HCT116 (cell line): ENCODE data around the gene RBM38. TPM values are rescaled to one million over a fixed set of nuclear protein-coding genes. Genes with fewer than 3 reads are reported as not detected.

ENCODE experiments used
- ATAC-seq: fragments of 200-7000 bp; cut with Tn5 transposase; 2 replicates; pipeline ENCODE4 v1.9.1; 2020; ENCODE audit warnings: mild to moderate bottlenecking, moderate library complexity
- BruUV-seq: library from RNA; stranded (reverse); fragments of 400-500 nt; replicated peaks from 2 replicates; lab custom pipeline; 2021; lab: Mats Ljungman, UMichigan
- CTCF ChIA-PET: fragments of 300-600 bp; sonication (Branson Sonifier 250); formaldehyde crosslinking; loops from one replicate; lab custom pipeline; 2021; ENCODE audit warnings: antibody characterized with exemption; lab: Charles Lee
- POLR2A ChIA-PET: fragments of 300-600, 350-600 bp; sonication (Branson Sonifier 250); formaldehyde crosslinking; loops from one replicate; lab custom pipeline; 2021; ENCODE audit warnings: antibody characterized with exemption; lab: Charles Lee
- RAD21 ChIA-PET, 2 experiments: fragments of 300-600 bp; sonication (Branson Sonifier 250); formaldehyde crosslinking; loops; one replicate each; lab custom pipeline; 2023; ENCODE audit warnings: low total read pairs in 2 of 2; ENCODE audit not compliant: uncharacterized antibody in 2 of 2, unreplicated experiment in 2 of 2, low non-redundant PET in 1 of 2; lab: Charles Lee
- DNase-seq: peaks from one replicate; pipeline ENCODE4 v3.0.0-alpha.2; 2010; ENCODE audit warnings: low read depth, low spot score
- H2AFZ ChIP-seq: fragments of 200-600 bp; shearing (Covaris generic), sonication (generic); 2 replicates; pipeline ENCODE4 v1.6.1; 2017; ENCODE audit warnings: low read depth, mixed run types, mixed read lengths, antibody characterized with exemption, low read length; ENCODE audit not compliant: poor library complexity, severe bottlenecking
- H3K27ac ChIP-seq: 2 replicates; pipeline ENCODE4 v1.5.1; 2012; ENCODE audit warnings: low read depth, low read length
- H3K27me3 ChIP-seq: fragments of 200-600 bp; sonication (generic); 2 replicates; pipeline ENCODE4 v1.6.1; 2016; ENCODE audit warnings: mixed run types, low read length, mixed read lengths; ENCODE audit not compliant: insufficient read depth
- H3K36me3 ChIP-seq, 2 experiments: fragments of 200-500 bp in 1 of 2; fragments of 200-600 bp in 1 of 2; sonication (Bioruptor generic) in 1 of 2; sonication (generic) in 1 of 2; 2 replicates each; pipeline versions ENCODE4 v1.5.1 to v1.6.1; 2014 to 2016; ENCODE audit warnings: low read length in 2 of 2, inconsistent platforms in 1 of 2, mixed read lengths in 1 of 2, mixed run types in 1 of 2; ENCODE audit not compliant: insufficient read depth in 2 of 2, control insufficient read depth in 1 of 2
- H3K4me1 ChIP-seq, 2 experiments: fragments of 200-600 bp in 1 of 2; sonication (generic) in 1 of 2; 2 replicates each; pipeline versions ENCODE4 v1.5.1 to v1.6.1; 2012 to 2017; ENCODE audit warnings: low read length in 2 of 2, inconsistent platforms in 1 of 2, mild to moderate bottlenecking in 1 of 2, mixed read lengths in 1 of 2, mixed run types in 1 of 2, moderate library complexity in 1 of 2; ENCODE audit not compliant: insufficient read depth in 2 of 2, control insufficient read depth in 1 of 2
- H3K4me2 ChIP-seq: fragments of 200-600 bp; sonication (generic); 2 replicates; pipeline ENCODE4 v1.6.1; 2017; ENCODE audit warnings: mixed run types, low read length, mixed read lengths
- H3K4me3 ChIP-seq, 2 experiments: fragments of 200-600 bp in 1 of 2; sonication (generic) in 1 of 2; replicated peaks in 1 of 2; 2 replicates each; pipeline ENCODE4 v1.5.1; 2011 to 2016; ENCODE audit warnings: low read length in 2 of 2, control low read depth in 1 of 2, low read depth in 1 of 2, mild to moderate bottlenecking in 1 of 2, mixed read lengths in 1 of 2, mixed run types in 1 of 2
- H3K79me2 ChIP-seq: fragments of 200-600 bp; sonication (generic); 2 replicates; pipeline ENCODE4 v1.6.1; 2017; ENCODE audit warnings: mild to moderate bottlenecking, mixed run types, low read length, moderate library complexity, mixed read lengths; ENCODE audit not compliant: insufficient read depth
- H3K9ac ChIP-seq: fragments of 200-600 bp; sonication (generic); 2 replicates; pipeline ENCODE4 v1.6.1; 2016; ENCODE audit warnings: low read length, mixed read lengths
- H3K9me2 ChIP-seq: fragments of 200-600 bp; sonication (generic), shearing (Covaris generic); 2 replicates; pipeline ENCODE4 v1.6.1; 2017; ENCODE audit warnings: mixed run types, mild to moderate bottlenecking, moderate library complexity; ENCODE audit not compliant: insufficient read depth
- H3K9me3 ChIP-seq, 2 experiments: fragments of 200-500 bp in 1 of 2; fragments of 200-600 bp in 1 of 2; sonication (Bioruptor generic) in 1 of 2; sonication (generic) in 1 of 2; 2 replicates each; pipeline ENCODE4 v1.6.1; 2014 to 2017; ENCODE audit warnings: low read length in 2 of 2, mixed read lengths in 2 of 2, inconsistent platforms in 1 of 2, low read depth in 1 of 2, mild to moderate bottlenecking in 1 of 2, mixed run types in 1 of 2, moderate library complexity in 1 of 2; ENCODE audit not compliant: control insufficient read depth in 1 of 2, insufficient read depth in 1 of 2
- H4K20me1 ChIP-seq: fragments of 200-600 bp; sonication (generic), shearing (Covaris generic); 2 replicates; pipeline ENCODE4 v1.6.1; 2017; ENCODE audit warnings: mixed run types, mild to moderate bottlenecking, moderate library complexity; ENCODE audit not compliant: insufficient read depth
- CEBPB ChIP-seq: IDR thresholded peaks from 2 replicates; pipeline ENCODE4 v1.6.1; 2012; ENCODE audit warnings: low read depth
- EGR1 ChIP-seq: IDR thresholded peaks from 2 replicates; pipeline ENCODE4 v1.6.1; 2012; ENCODE audit warnings: low read depth
- ELF1 ChIP-seq: IDR thresholded peaks from 2 replicates; pipeline ENCODE4 v1.6.1; 2012; ENCODE audit warnings: low read depth, borderline replicate concordance
- EZH2 ChIP-seq: fragments of 200-600 bp; sonication (generic); IDR thresholded peaks from 2 replicates; pipeline ENCODE4 v1.6.1; 2017; ENCODE audit warnings: antibody characterized with exemption, mixed run types
- FOSL1 ChIP-seq: IDR thresholded peaks from 2 replicates; pipeline ENCODE4 v1.6.1; 2012; ENCODE audit warnings: low read depth
- POLR2AphosphoS5 ChIP-seq: IDR thresholded peaks from 2 replicates; pipeline ENCODE4 v1.6.1; 2011; ENCODE audit warnings: mild to moderate bottlenecking, low read depth, low read length, moderate library complexity
- RAD21 ChIP-seq: IDR thresholded peaks from 2 replicates; pipeline ENCODE4 v1.6.1; 2012; ENCODE audit warnings: low read depth, mild to moderate bottlenecking
- REST ChIP-seq: IDR thresholded peaks from 2 replicates; pipeline ENCODE4 v1.6.1; 2012; ENCODE audit warnings: low read depth
- SIN3A ChIP-seq: IDR thresholded peaks from 2 replicates; pipeline ENCODE4 v1.6.1; 2012; ENCODE audit warnings: low read depth
- TCF7L2 ChIP-seq: IDR thresholded peaks from 2 replicates; pipeline ENCODE4 v1.7.0; 2011; ENCODE audit warnings: borderline replicate concordance, inconsistent platforms; ENCODE audit not compliant: insufficient read depth, insufficient read length; ENCODE audit errors: extremely low read depth
- YY1 ChIP-seq: IDR thresholded peaks from 2 replicates; pipeline ENCODE4 v1.6.1; 2011; ENCODE audit warnings: low read length, low read depth, moderate library complexity, mild to moderate bottlenecking; ENCODE audit not compliant: insufficient replicate concordance; ENCODE audit errors: extremely low read depth
- ZNF274 ChIP-seq: fragments of 200-500 bp; sonication (Bioruptor generic); IDR thresholded peaks from 2 replicates; pipeline ENCODE4 v1.6.1; 2014; ENCODE audit warnings: mild to moderate bottlenecking, low read depth, low read length, inconsistent platforms
- intact Hi-C: fragments of 100-400 bp; cut with micrococcal nuclease; formaldehyde crosslinking; loops from 2 replicates; pipeline ENCODE4 v1.10.0; 2022
- total RNA-seq: library from RNA; stranded (reverse); gene quantifications from one replicate; pipeline ENCODE4 v1.2.1, GENCODE V29; 2021; ENCODE audit not compliant: unreplicated experiment
- TF ChIP-seq, protein P1 (sequence below): IDR thresholded peaks from 2 replicates; pipeline ENCODE4 v1.6.1; 2012
- TF ChIP-seq, protein P2 (sequence below): IDR thresholded peaks from 2 replicates; pipeline ENCODE4 v1.6.1; 2012
- TF ChIP-seq, protein P3 (sequence below), 3 experiments: fragments of 200-600 bp in 1 of 3; sonication (generic) in 1 of 3; IDR thresholded peaks in 2 of 3; conservative IDR thresholded peaks in 1 of 3; 2 replicates each; pipeline ENCODE4 v1.5.1; 2012 to 2017; ENCODE audit warnings: low read depth in 2 of 3, low read length in 2 of 3, antibody characterized with exemption in 1 of 3, borderline replicate concordance in 1 of 3, control low read depth in 1 of 3, mild to moderate bottlenecking in 1 of 3, mixed read lengths in 1 of 3, mixed run types in 1 of 3, moderate library complexity in 1 of 3; ENCODE audit not compliant: insufficient read depth in 1 of 3

Gene RBM38
- total RNA-seq, 1 experiment from 2014 or later: 36.2 TPM

DNA sequence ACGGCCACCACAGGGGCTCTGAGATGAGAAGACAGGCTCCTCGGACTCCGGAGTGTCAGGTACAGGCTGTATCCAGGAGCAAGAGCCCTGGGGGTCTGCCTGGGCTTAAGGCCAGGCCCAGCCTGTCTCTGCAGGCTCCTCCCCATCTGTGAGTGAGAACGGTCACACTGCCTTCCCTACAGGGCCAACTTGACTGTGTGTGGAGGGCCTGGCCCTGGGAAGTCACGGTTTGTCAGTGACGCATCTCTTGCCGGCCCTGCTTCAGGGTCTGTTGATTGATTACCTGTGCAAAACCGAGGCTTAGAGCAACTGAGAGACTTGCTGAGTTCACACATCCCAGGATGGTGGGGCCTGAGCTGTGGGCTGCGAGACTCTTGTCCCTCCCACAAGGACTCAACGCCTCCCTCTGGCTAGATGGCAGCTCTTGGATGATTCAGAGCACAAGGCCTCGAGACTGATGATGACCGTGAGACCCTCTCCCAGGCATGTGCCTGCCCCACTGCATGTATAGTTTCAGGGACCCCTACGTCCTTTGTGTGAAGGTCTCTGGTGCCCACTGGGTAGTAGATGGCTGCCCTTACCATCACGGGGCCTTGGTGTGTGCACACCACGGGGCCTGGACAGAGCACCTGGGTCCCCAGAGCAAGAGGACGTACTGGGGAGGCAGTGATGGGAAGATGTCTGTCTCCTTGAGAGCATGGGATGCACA lies 5.9 kb downstream of the RBM38 start:
- CTCF ChIA-PET: no interaction called here
- H4K20me1 ChIP-seq: no peaks in the 10 kb centered on the region
- no peak overlapping the region for H2AFZ ChIP-seq
- RAD21 ChIA-PET: no interaction called here
- no peaks in the 10 kb centered on the region for H3K9me2 ChIP-seq
- POLR2A ChIA-PET: no interaction called here
- peaks cover 18 to 33% of the 10 kb centered on the region in 2 experiments; a peak in 3 of 4 replicates for H3K36me3 ChIP-seq
- H3K79me2 ChIP-seq: peaks cover 79% of the 10 kb centered on the region
- no peak overlapping the region for H3K4me2 ChIP-seq
- H3K9me3 ChIP-seq: no peaks in the 10 kb centered on the region
- H3K4me1 ChIP-seq: peaks cover 6 to 10% of the 10 kb centered on the region in 2 experiments; a peak in 2 of 4 replicates
- ATAC-seq (no peak), DNase-seq (no peak)
- TF ChIP-seq EZH2: no peak
- TF ChIP-seq ZNF274: no peak
- no peak for TF ChIP-seq CEBPB
- TF ChIP-seq YY1: no peak
- TF ChIP-seq FOSL1: no peak
- TF ChIP-seq, protein P1, sequence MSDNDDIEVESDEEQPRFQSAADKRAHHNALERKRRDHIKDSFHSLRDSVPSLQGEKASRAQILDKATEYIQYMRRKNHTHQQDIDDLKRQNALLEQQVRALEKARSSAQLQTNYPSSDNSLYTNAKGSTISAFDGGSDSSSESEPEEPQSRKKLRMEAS: no peak
- TF ChIP-seq, protein P2, sequence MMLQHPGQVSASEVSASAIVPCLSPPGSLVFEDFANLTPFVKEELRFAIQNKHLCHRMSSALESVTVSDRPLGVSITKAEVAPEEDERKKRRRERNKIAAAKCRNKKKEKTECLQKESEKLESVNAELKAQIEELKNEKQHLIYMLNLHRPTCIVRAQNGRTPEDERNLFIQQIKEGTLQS: no peak
- no peak for TF ChIP-seq RAD21
- TF ChIP-seq, protein P3, sequence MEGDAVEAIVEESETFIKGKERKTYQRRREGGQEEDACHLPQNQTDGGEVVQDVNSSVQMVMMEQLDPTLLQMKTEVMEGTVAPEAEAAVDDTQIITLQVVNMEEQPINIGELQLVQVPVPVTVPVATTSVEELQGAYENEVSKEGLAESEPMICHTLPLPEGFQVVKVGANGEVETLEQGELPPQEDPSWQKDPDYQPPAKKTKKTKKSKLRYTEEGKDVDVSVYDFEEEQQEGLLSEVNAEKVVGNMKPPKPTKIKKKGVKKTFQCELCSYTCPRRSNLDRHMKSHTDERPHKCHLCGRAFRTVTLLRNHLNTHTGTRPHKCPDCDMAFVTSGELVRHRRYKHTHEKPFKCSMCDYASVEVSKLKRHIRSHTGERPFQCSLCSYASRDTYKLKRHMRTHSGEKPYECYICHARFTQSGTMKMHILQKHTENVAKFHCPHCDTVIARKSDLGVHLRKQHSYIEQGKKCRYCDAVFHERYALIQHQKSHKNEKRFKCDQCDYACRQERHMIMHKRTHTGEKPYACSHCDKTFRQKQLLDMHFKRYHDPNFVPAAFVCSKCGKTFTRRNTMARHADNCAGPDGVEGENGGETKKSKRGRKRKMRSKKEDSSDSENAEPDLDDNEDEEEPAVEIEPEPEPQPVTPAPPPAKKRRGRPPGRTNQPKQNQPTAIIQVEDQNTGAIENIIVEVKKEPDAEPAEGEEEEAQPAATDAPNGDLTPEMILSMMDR (IDR thresholded peaks at IDR 0.05 in 2 of 3, conservative IDR thresholded peaks at IDR 0.05 in 1 of 3; ENCODE audit: borderline replicate concordance in 1 of 3, insufficient read depth in 1 of 3, low read depth in 2 of 3, low read length in 2 of 3): no peak
- TF ChIP-seq SIN3A: no peak
- no peak for TF ChIP-seq EGR1
- no peak for TF ChIP-seq TCF7L2
- no peak for TF ChIP-seq REST
- no peak for TF ChIP-seq ELF1
- TF ChIP-seq POLR2AphosphoS5: no peak
- intact Hi-C loops: no loop called here
- H3K9ac ChIP-seq: no peak overlapping the region
- no peak overlapping the region for H3K4me3 ChIP-seq
- no TSS peak for BruUV-seq
- H3K27me3 ChIP-seq: no peaks in the 10 kb centered on the region
- H3K27ac ChIP-seq: no peak overlapping the region
